Naive thymus-derived CD4-positive, alpha-beta T cell (primary cell): ENCODE results near the gene FAM180B. TPM values are rescaled to one million over a fixed set of nuclear protein-coding genes. Genes with fewer than 3 reads are reported as not detected.

Experiments
- ATAC-seq: fragments of 150-1000 bp; cut with Tn5 transposase; 2 replicates; pipeline ENCODE4 v1.10.0; 2021; ENCODE audit warnings: mild to moderate bottlenecking, moderate library complexity
- CTCF ChIA-PET: fragments of 350-600 bp; sonication (Branson Sonifier 250); formaldehyde crosslinking; loops from one replicate; lab custom pipeline; 2021; ENCODE audit warnings: antibody characterized with exemption; lab: Charles Lee
- POLR2A ChIA-PET: fragments of 350-600 bp; sonication (Branson Sonifier 250); formaldehyde crosslinking; loops from one replicate; lab custom pipeline; 2021; ENCODE audit warnings: antibody characterized with exemption, inconsistent platforms; lab: Charles Lee
- DNase-seq, 9 donors: peaks; one replicate each; pipeline versions ENCODE4 v3.0.0 to v3.0.0-alpha.2; 2020 to 2022; ENCODE audit warnings: mixed read lengths in 1 of 9
- H3K27ac ChIP-seq: one replicate; pipeline ENCODE4 v1.7.0; 2013; ENCODE audit warnings: mild to moderate bottlenecking, low read depth, low read length, moderate library complexity
- H3K27me3 ChIP-seq, 2 donors: one replicate each; pipeline ENCODE4 v1.7.0; 2013; ENCODE audit warnings: low read length in 2 of 2, mild to moderate bottlenecking in 2 of 2, moderate library complexity in 2 of 2; ENCODE audit not compliant: control insufficient read depth in 2 of 2, insufficient read depth in 2 of 2
- H3K36me3 ChIP-seq, 3 experiments: 1 replicate in 2 of 3; 2 replicates in 1 of 3; pipeline ENCODE4 v1.7.0; 2013; ENCODE audit warnings: low read length in 3 of 3, mild to moderate bottlenecking in 3 of 3, moderate library complexity in 1 of 3; ENCODE audit not compliant: insufficient read depth in 3 of 3, control insufficient read depth in 2 of 3
- H3K4me1 ChIP-seq, 2 donors: one replicate each; pipeline ENCODE4 v1.7.0; 2013; ENCODE audit warnings: low read length in 2 of 2, mild to moderate bottlenecking in 2 of 2, moderate library complexity in 1 of 2; ENCODE audit not compliant: control insufficient read depth in 2 of 2, insufficient read depth in 2 of 2
- H3K4me3 ChIP-seq: 2 replicates; pipeline ENCODE4 v1.7.0; 2013; ENCODE audit warnings: mild to moderate bottlenecking, low read length
- H3K9me3 ChIP-seq, 3 experiments: 1 replicate in 2 of 3; 2 replicates in 1 of 3; pipeline ENCODE4 v1.7.0; 2013; ENCODE audit warnings: low read length in 3 of 3; ENCODE audit not compliant: control insufficient read depth in 2 of 3
- H3K27ac Mint-ChIP-seq, 9 donors: one replicate each; pipeline ENCODE4 v1.8.0; 2020 to 2022; ENCODE audit warnings: mixed read lengths in 9 of 9, mild to moderate bottlenecking in 8 of 9, moderate library complexity in 5 of 9, inconsistent platforms in 2 of 9
- H3K27me3 Mint-ChIP-seq, 5 donors: one replicate each; pipeline ENCODE4 v1.8.0; 2021 to 2022; ENCODE audit warnings: mixed read lengths in 5 of 5, mild to moderate bottlenecking in 1 of 5
- H3K36me3 Mint-ChIP-seq, 5 donors: one replicate each; pipeline ENCODE4 v1.8.0; 2020 to 2022; ENCODE audit warnings: mixed read lengths in 5 of 5, mild to moderate bottlenecking in 3 of 5, inconsistent platforms in 1 of 5
- H3K4me1 Mint-ChIP-seq, 7 donors: one replicate each; pipeline ENCODE4 v1.8.0; 2020 to 2022; ENCODE audit warnings: mixed read lengths in 7 of 7, mild to moderate bottlenecking in 3 of 7, inconsistent platforms in 1 of 7
- H3K4me3 Mint-ChIP-seq, 10 donors: one replicate each; pipeline ENCODE4 v1.8.0; 2020 to 2022; ENCODE audit warnings: mild to moderate bottlenecking in 10 of 10, mixed read lengths in 10 of 10, moderate library complexity in 6 of 10, inconsistent platforms in 2 of 10
- H3K9me3 Mint-ChIP-seq, 11 donors: one replicate each; pipeline ENCODE4 v1.8.0; 2020 to 2022; ENCODE audit warnings: mixed read lengths in 11 of 11, mild to moderate bottlenecking in 4 of 11, inconsistent platforms in 1 of 11, moderate library complexity in 1 of 11
- intact Hi-C, 2 donors: fragments of 100-400 bp; cut with micrococcal nuclease; formaldehyde crosslinking; loops; one replicate each; pipeline ENCODE4 v1.15.1; 2023
- polyA plus RNA-seq, 2 donors: library from polyadenylated mRNA; unstranded; fragments of 300-500 nt; fragmentation: Illumina TruSeq; gene quantifications; one replicate each; pipeline ENCODE4 v1.2.3, GENCODE V29; 2021
- total RNA-seq, 6 experiments: library from RNA in 5 of 6; stranded (reverse) in 5 of 6; gene quantifications; 1 replicate in 5 of 6; 2 replicates in 1 of 6; pipeline ENCODE4 v1.2.3 and lab custom pipeline; 2021 to 2026

FAM180B gene
- total and polyA plus RNA-seq, 7 experiments from 2014 or later = 0.21 to 1.0 (median 0.30) TPM; not detected in 3

DNA sequence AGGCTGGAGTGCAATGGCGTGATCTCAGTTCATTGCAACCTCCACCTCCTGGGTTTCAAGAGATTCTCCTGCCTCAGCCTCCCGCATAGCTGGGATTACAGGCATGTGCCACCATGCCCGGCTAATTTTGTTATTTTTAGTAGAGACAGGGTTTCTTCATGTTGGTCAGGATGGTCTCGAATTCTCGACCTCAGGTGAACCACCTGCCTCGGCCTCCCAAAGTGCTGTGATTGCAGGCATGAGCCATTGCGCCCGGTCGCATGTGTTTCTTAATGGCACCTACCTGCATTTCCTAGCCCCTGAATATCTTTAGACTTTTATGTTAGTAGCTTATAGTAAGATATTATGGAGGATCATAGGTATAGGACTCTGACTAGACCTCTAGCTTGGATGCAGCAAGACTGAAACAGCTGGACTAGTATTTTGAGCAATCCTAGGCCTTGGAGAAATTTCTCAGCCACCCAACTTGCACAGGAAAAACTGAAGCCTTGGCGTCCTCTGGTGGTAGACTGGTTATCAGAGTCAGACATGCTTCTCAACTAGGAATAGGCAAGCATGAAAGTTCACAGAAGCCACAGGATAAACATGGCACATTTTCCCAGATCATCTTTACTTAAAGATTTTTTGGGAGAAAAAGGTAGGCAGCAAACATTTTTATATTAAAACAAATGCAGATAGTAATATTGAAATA is 30.4 kb downstream of the FAM180B start:
- intact Hi-C loops = loop anchor here in 1 of 2 donors (10.0 kb wide), 1 partner anchor 112 kb away; no protein-coding TSS in a partner anchor
- Histone ChIP-seq H3K9me3 (no peaks in the 10 kb centered on the region), H3K36me3 (peaks cover under 1 to 20% (median 9%) of the 10 kb centered on the region in 3 experiments), H3K4me3 (no peak overlapping the region), H3K4me1 (no peaks in the 10 kb centered on the region), H3K27me3 (no peaks in the 10 kb centered on the region), H3K27ac (no peak overlapping the region)
- peaks cover 0 to 9% (median 4%) of the 10 kb centered on the region in 5 donors for H3K36me3 Mint-ChIP-seq
- DNase-seq = no peak
- H3K27ac Mint-ChIP-seq = peak overlapping the region in 1 of 9 donors; percentile 46
- CTCF ChIA-PET = no interaction called here
- H3K9me3 Mint-ChIP-seq = no peaks in the 10 kb centered on the region
- peaks cover 0 to under 1% (median 0%) of the 10 kb centered on the region in 7 donors for H3K4me1 Mint-ChIP-seq
- no peak overlapping the region for H3K4me3 Mint-ChIP-seq
- POLR2A ChIA-PET = no interaction called here
- H3K27me3 Mint-ChIP-seq = no peaks in the 10 kb centered on the region
- ATAC-seq = no peak

DNA sequence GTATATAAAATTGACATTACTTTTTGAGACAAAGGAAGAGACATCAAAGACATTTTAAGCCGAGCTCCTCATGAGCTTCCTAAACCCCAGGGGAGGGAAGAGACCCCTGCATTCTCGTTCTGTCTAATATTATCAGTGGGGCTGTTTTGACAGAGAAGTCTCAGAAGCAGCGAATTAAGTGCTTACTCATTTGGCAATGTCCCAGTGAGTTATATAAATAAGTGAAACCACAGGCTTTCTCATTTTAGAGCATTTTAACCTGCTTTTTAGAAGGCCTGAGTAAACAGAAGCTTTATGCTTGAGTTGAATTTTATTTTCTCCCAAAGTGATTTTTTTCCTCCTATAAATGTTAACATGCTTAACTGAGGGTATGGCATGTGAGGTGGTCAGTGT is 30.9 kb downstream of the FAM180B start:
- no peak overlapping the region for H3K4me3 Mint-ChIP-seq
- H3K9me3 Mint-ChIP-seq = no peaks in the 10 kb centered on the region
- ChIA-PET CTCF (no interaction called here), POLR2A (no interaction called here)
- H3K4me3 ChIP-seq = no peak overlapping the region
- H3K9me3 ChIP-seq = no peaks in the 10 kb centered on the region
- H3K27me3 ChIP-seq = no peaks in the 10 kb centered on the region
- DNase-seq (no peak), ATAC-seq (no peak)
- no peaks in the 10 kb centered on the region for H3K27me3 Mint-ChIP-seq
- H3K4me1 Mint-ChIP-seq = no peaks in the 10 kb centered on the region
- H3K4me1 ChIP-seq = no peaks in the 10 kb centered on the region
- H3K27ac ChIP-seq = no peak overlapping the region
- intact Hi-C loops = loop anchor here in 1 of 2 donors (10.0 kb wide), 1 partner anchor 113 kb away; no protein-coding TSS in a partner anchor
- H3K36me3 ChIP-seq = peaks cover 6 to 24% (median 9%) of the 10 kb centered on the region in 3 experiments
- H3K27ac Mint-ChIP-seq = no peak overlapping the region
- peaks cover 0 to 11% (median 7%) of the 10 kb centered on the region in 5 donors for H3K36me3 Mint-ChIP-seq

DNA sequence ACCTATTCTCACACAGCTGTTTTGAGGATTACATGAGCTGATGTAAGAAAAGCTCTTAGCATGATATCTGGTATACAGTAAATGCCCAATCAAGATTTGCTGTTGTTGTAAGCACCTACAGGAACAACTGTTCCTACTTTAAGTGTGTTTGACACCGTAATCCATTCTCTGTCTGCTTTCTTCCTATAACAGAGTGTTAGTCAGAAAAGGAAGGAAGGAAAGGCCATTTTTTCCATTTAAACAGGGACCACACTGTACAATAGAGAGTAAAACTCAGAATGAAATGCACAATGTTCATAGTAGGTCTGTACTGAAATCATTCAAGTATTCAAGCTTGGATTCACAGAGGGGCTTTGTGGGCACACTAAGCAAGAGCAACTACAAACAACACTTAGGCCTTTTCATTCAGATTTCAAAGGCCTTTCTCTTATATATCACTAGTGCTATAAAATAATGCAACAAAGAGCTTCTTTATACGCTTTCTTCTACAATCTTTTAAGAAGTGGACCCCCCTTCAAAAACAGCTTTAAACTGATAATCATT is 34.4 kb downstream of the FAM180B start:
- H3K27me3 ChIP-seq = no peaks in the 10 kb centered on the region
- H3K4me1 ChIP-seq = no peaks in the 10 kb centered on the region
- H3K4me3 ChIP-seq = no peak overlapping the region
- ChIA-PET CTCF (no interaction called here), POLR2A (interaction anchor here (0.6 kb wide), 1 partner anchor 15 kb away, joined by 5 read pairs; no protein-coding TSS in a partner anchor)
- no peaks in the 10 kb centered on the region for H3K4me1 Mint-ChIP-seq
- ATAC-seq = no peak
- no peak for DNase-seq
- peaks cover 9 to 51% (median 12%) of the 10 kb centered on the region in 3 experiments for H3K36me3 ChIP-seq
- no peaks in the 10 kb centered on the region for H3K9me3 ChIP-seq
- H3K27ac ChIP-seq = no peak overlapping the region
- H3K27me3 Mint-ChIP-seq = no peaks in the 10 kb centered on the region
- intact Hi-C loops = no loop called here
- peak overlapping the region in 1 of 9 donors; percentile 43 for H3K27ac Mint-ChIP-seq
- H3K36me3 Mint-ChIP-seq = peaks cover 5 to 15% (median 12%) of the 10 kb centered on the region in 5 donors
- no peaks in the 10 kb centered on the region for H3K9me3 Mint-ChIP-seq
- no peak overlapping the region for H3K4me3 Mint-ChIP-seq

DNA sequence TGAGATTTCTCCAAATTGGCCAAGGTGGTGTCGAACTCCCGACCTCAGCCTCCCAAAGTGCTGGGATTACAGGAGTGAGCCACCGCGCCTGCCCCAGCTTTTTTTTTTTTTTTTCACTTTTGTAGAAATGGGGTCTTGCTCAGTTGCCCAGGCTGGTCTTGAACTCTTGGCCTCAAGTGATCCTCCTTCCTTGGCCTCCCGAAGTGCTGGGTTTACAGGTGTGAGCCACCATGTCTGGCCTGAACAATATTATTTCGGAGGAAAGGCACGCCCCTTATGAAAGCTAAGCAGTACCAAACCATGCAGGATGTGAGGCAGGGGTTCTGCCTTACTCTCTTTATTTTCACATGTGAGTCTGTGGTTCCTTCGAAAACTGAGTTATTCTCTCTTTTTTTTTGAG is 39.8 kb downstream of the FAM180B start:
- Mint-ChIP-seq H3K9me3 (no peaks in the 10 kb centered on the region), H3K27ac (no peak overlapping the region), H3K4me1 (no peaks in the 10 kb centered on the region), H3K4me3 (no peak overlapping the region), H3K36me3 (peaks cover 5 to 38% (median 21%) of the 10 kb centered on the region in 5 donors), H3K27me3 (no peaks in the 10 kb centered on the region)
- ATAC-seq = no peak
- Histone ChIP-seq H3K9me3 (no peaks in the 10 kb centered on the region), H3K27me3 (no peaks in the 10 kb centered on the region), H3K4me1 (no peaks in the 10 kb centered on the region), H3K27ac (no peak overlapping the region), H3K4me3 (no peak overlapping the region), H3K36me3 (peaks cover 6 to 83% (median 12%) of the 10 kb centered on the region in 3 experiments)
- DNase-seq = no peak
- ChIA-PET CTCF (interaction anchor here (0.6 kb wide), 1 partner anchor 72 kb away, joined by 4 read pairs; no protein-coding TSS in a partner anchor), POLR2A (no interaction called here)
- intact Hi-C loops = no loop called here

DNA sequence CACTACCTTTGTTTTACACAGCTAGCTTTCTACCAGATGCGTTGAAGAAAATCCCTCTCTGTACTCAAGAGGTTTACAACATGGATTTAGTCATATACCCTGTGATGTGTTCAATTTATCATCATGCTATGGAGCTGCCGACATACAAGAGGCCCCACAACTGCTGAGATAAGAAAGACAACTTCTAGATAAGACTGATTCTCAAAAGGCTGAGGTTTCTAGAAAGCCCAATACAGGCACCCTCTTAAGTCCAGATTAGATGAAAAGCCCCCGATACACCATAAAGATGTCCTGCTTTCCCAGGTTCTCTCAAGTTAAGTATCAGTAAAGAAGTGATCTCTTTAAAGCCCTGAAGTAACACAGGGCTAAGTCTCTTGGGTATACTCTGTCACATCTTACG is 41.5 kb downstream of the FAM180B start:
- POLR2A ChIA-PET = no interaction called here

DNA sequence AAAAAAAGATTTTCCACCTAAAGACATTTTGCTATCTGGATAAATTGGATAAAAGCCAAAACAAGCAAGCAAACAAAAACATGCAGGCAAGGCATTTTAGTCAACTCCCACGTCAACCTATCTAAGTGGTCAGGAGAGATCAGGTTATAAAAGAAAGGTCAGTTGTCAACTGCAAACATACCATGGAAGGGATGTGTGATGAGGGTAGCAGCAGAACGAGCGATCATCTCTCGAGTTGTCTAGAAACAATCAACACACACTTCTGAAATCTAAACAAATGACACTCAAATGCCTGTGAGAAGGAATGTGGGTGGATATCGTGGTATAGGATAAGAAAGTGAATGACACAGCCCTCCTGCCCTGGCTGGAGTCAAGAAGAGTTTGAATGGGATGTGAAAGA is 45.0 kb downstream of the FAM180B start:
- H3K27ac ChIP-seq = no peak overlapping the region
- intact Hi-C loops = no loop called here
- no peak for DNase-seq
- POLR2A ChIA-PET = no interaction called here
- CTCF ChIA-PET = no interaction called here
- peaks cover 10 to 57% (median 27%) of the 10 kb centered on the region in 5 donors for H3K36me3 Mint-ChIP-seq
- no peaks in the 10 kb centered on the region for H3K9me3 ChIP-seq
- no peak overlapping the region for H3K27ac Mint-ChIP-seq
- peaks cover 4 to 64% (median 6%) of the 10 kb centered on the region in 3 experiments for H3K36me3 ChIP-seq
- H3K4me3 Mint-ChIP-seq = no peak overlapping the region
- no peak overlapping the region for H3K4me3 ChIP-seq
- H3K27me3 Mint-ChIP-seq = no peaks in the 10 kb centered on the region
- ATAC-seq = no peak
- H3K9me3 Mint-ChIP-seq = no peaks in the 10 kb centered on the region
- no peaks in the 10 kb centered on the region for H3K4me1 Mint-ChIP-seq
- no peaks in the 10 kb centered on the region for H3K4me1 ChIP-seq
- H3K27me3 ChIP-seq = no peaks in the 10 kb centered on the region

More for the DNA sequence above, 41.5 kb downstream of the FAM180B start:
- Histone ChIP-seq H3K27ac (no peak overlapping the region), H3K4me3 (no peak overlapping the region), H3K27me3 (no peaks in the 10 kb centered on the region), H3K4me1 (no peaks in the 10 kb centered on the region), H3K9me3 (no peaks in the 10 kb centered on the region), H3K36me3 (peaks cover 6 to 75% (median 9%) of the 10 kb centered on the region in 3 experiments)
- no peak for ATAC-seq
- no peaks in the 10 kb centered on the region for H3K9me3 Mint-ChIP-seq
- no peak overlapping the region for H3K27ac Mint-ChIP-seq
- intact Hi-C loops = no loop called here
- H3K4me3 Mint-ChIP-seq = no peak overlapping the region
- no peaks in the 10 kb centered on the region for H3K4me1 Mint-ChIP-seq
- CTCF ChIA-PET = no interaction called here
- no peaks in the 10 kb centered on the region for H3K27me3 Mint-ChIP-seq
- H3K36me3 Mint-ChIP-seq = peaks cover 11 to 46% (median 22%) of the 10 kb centered on the region in 5 donors
- no peak for DNase-seq
